NCI-H2196 (cell line): ENCODE data around the gene DIP2C.
"Not testable (repeated sequence)": the region's sequence is repeated elsewhere in the genome, so short reads cannot be mapped to it uniquely, and the experiment has no call there.

Source experiments
- DNase-seq: peaks from one replicate; lab custom pipeline; 2025; ENCODE audit not compliant: unreplicated experiment; lab: John Stamatoyannopoulos, UW

Gene DIP2C

GRCh38 chr10:396107-396506 is 293.4 kb downstream of the DIP2C start:
- DNase-seq = no peak

GRCh38 chr10:395665-396064 is 293.8 kb downstream of the DIP2C start:
- no peak for DNase-seq

GRCh38 chr10:394439-395101 is 294.9 kb downstream of the DIP2C start:
- not testable (repeated sequence) for DNase-seq

- no peak for DNase-seq
Measured at GRCh38 chr10:393787-394438, 295.6 kb downstream of the DIP2C start.

GRCh38 chr10:393106-393745 is 296.2 kb downstream of the DIP2C start:
- DNase-seq = no peak

GRCh38 chr10:392705-393037 is 296.8 kb downstream of the DIP2C start:
- DNase-seq = no peak

- DNase-seq = no peak
Measured at GRCh38 chr10:391847-392704, 297.4 kb downstream of the DIP2C start.

- peak; percentile 36 for DNase-seq
Measured at GRCh38 chr10:391305-391704, 298.2 kb downstream of the DIP2C start.

GRCh38 chr10:390449-391100 is 298.9 kb downstream of the DIP2C start:
- no peak for DNase-seq

GRCh38 chr10:389836-390448 is 299.5 kb downstream of the DIP2C start:
- DNase-seq = no peak

GRCh38 chr10:389261-389790 is 300.1 kb downstream of the DIP2C start:
- DNase-seq = no peak

- DNase-seq = no peak
Measured at GRCh38 chr10:388661-389045, 300.8 kb downstream of the DIP2C start.

GRCh38 chr10:387909-388660 is 301.4 kb downstream of the DIP2C start:
- no peak for DNase-seq

- DNase-seq = no peak
Measured at GRCh38 chr10:387593-387891, 301.9 kb downstream of the DIP2C start.

GRCh38 chr10:386771-387592 is 302.5 kb downstream of the DIP2C start:
- DNase-seq = no peak

- DNase-seq = no peak
Measured at GRCh38 chr10:385571-386300, 303.7 kb downstream of the DIP2C start.

- no peak for DNase-seq
Measured at GRCh38 chr10:384538-385305, 304.7 kb downstream of the DIP2C start.

GRCh38 chr10:383519-383918 is 305.9 kb downstream of the DIP2C start:
- DNase-seq = no peak
